Ishikawa (cell line): Measurements from ENCODE around the gene THADA.

ENCODE experiments used
- CEBPB ChIP-seq: IDR thresholded peaks from 2 replicates; pipeline ENCODE4 v1.6.1; 2012
- CREB1 ChIP-seq: IDR thresholded peaks from 2 replicates; pipeline ENCODE4 v1.6.1; 2012; ENCODE audit warnings: low read depth
- EGR1 ChIP-seq: IDR thresholded peaks from 2 replicates; pipeline ENCODE4 v1.6.1; 2012
- EP300 ChIP-seq: IDR thresholded peaks from 2 replicates; pipeline ENCODE4 v1.6.1; 2012; ENCODE audit warnings: borderline replicate concordance
- FOXM1 ChIP-seq: IDR thresholded peaks from 2 replicates; pipeline ENCODE4 v1.6.1; 2012; ENCODE audit warnings: low read depth, borderline replicate concordance
- MAX ChIP-seq: IDR thresholded peaks from 2 replicates; pipeline ENCODE4 v1.6.1; 2012
- NFIC ChIP-seq: IDR thresholded peaks from 2 replicates; pipeline ENCODE4 v1.6.1; 2012
- RAD21 ChIP-seq: IDR thresholded peaks from 2 replicates; pipeline ENCODE4 v1.6.1; 2012; ENCODE audit warnings: low read depth
- REST ChIP-seq: IDR thresholded peaks from 2 replicates; pipeline ENCODE4 v1.6.1; 2012; ENCODE audit warnings: low read depth, mild to moderate bottlenecking
- TAF1 ChIP-seq: IDR thresholded peaks from 2 replicates; pipeline ENCODE4 v1.6.1; 2012; ENCODE audit warnings: low read depth, mild to moderate bottlenecking
- TCF12 ChIP-seq: IDR thresholded peaks from 2 replicates; pipeline ENCODE4 v1.6.1; 2012; ENCODE audit warnings: low read depth
- TEAD4 ChIP-seq: IDR thresholded peaks from 2 replicates; pipeline ENCODE4 v1.6.1; 2012
- USF1 ChIP-seq: IDR thresholded peaks from 2 replicates; pipeline ENCODE4 v1.6.1; 2012
- YY1 ChIP-seq: IDR thresholded peaks from 2 replicates; pipeline ENCODE4 v1.6.1; 2012; ENCODE audit warnings: low read depth
- ZBTB7A ChIP-seq: IDR thresholded peaks from 2 replicates; pipeline ENCODE4 v1.6.1; 2012; ENCODE audit warnings: low read depth

THADA gene

GRCh38 chr2:43424262-43425207 lies 171.3 kb downstream of the THADA start:
- TF ChIP-seq ZBTB7A (no peak), TEAD4 (no peak), EGR1 (no peak)

GRCh38 chr2:43423941-43424261 lies 171.9 kb downstream of the THADA start:
- TF ChIP-seq FOXM1 (no peak), EGR1 (no peak), EP300 (no peak), CEBPB (no peak), USF1 (no peak), NFIC (no peak), RAD21 (no peak), MAX (no peak), YY1 (no peak), CREB1 (no peak), ZBTB7A (no peak), TAF1 (no peak), TEAD4 (no peak), TCF12 (no peak)

- TF ChIP-seq CEBPB: no peak
- TF ChIP-seq RAD21: no peak
- no peak for TF ChIP-seq FOXM1
- no peak for TF ChIP-seq USF1
- no peak for TF ChIP-seq ZBTB7A
- no peak for TF ChIP-seq TAF1
- no peak for TF ChIP-seq YY1
- TF ChIP-seq TEAD4: no peak
- no peak for TF ChIP-seq NFIC
- TF ChIP-seq MAX: no peak
- no peak for TF ChIP-seq EGR1
Observed at GRCh38 chr2:43421194-43421593, 174.6 kb downstream of the THADA start.

GRCh38 chr2:43420389-43420801 lies 175.4 kb downstream of the THADA start:
- TF ChIP-seq TCF12 (no peak), RAD21 (no peak), REST (no peak)

GRCh38 chr2:43419876-43420275 lies 176.0 kb downstream of the THADA start:
- TF ChIP-seq CEBPB (no peak), TEAD4 (no peak), FOXM1 (no peak), TCF12 (no peak), RAD21 (no peak), MAX (no peak), NFIC (no peak), REST (no peak), USF1 (no peak), EGR1 (no peak), CREB1 (no peak), ZBTB7A (no peak), TAF1 (no peak), YY1 (no peak), EP300 (no peak)
